Osteocyte (in vitro differentiated cells): ENCODE measurements around the gene CNRIP1. TPM values are rescaled to one million over a fixed set of nuclear protein-coding genes. Genes with fewer than 3 reads are reported as not detected.

Experiments
- DNase-seq: peaks from one replicate; pipeline ENCODE4 v3.0.0; 2021; ENCODE audit warnings: mixed read lengths; ENCODE audit not compliant: unreplicated experiment; ENCODE audit errors: extremely low spot score
- H3K27ac Mint-ChIP-seq: one replicate; pipeline ENCODE4 v1.8.0; 2021; ENCODE audit warnings: mild to moderate bottlenecking, mixed read lengths; ENCODE audit not compliant: unreplicated experiment
- H3K27me3 Mint-ChIP-seq: one replicate; pipeline ENCODE4 v1.8.0; 2021; ENCODE audit warnings: mixed read lengths; ENCODE audit not compliant: unreplicated experiment
- H3K36me3 Mint-ChIP-seq: one replicate; pipeline ENCODE4 v1.8.0; 2021; ENCODE audit warnings: mixed read lengths; ENCODE audit not compliant: unreplicated experiment
- H3K4me1 Mint-ChIP-seq: one replicate; pipeline ENCODE4 v1.8.0; 2021; ENCODE audit warnings: mixed read lengths; ENCODE audit not compliant: unreplicated experiment
- H3K4me3 Mint-ChIP-seq: one replicate; pipeline ENCODE4 v1.8.0; 2021; ENCODE audit warnings: mild to moderate bottlenecking, moderate library complexity, mixed read lengths; ENCODE audit not compliant: unreplicated experiment
- H3K9me3 Mint-ChIP-seq: one replicate; pipeline ENCODE4 v1.8.0; 2021; ENCODE audit warnings: mixed read lengths; ENCODE audit not compliant: unreplicated experiment
- CTCF ChIP-seq: fragments of 200-600 bp; sonication (generic); IDR thresholded peaks from 2 replicates; pipeline ENCODE4 v1.5.0; 2021; ENCODE audit warnings: antibody characterized with exemption, mild to moderate bottlenecking, moderate library complexity
- total RNA-seq: library from RNA; stranded (reverse); gene quantifications from 2 replicates; pipeline ENCODE4 v1.2.1, GENCODE V29; 2021

Gene CNRIP1
- total RNA-seq, 1 donor from 2014 or later = 33.9 TPM

GRCh38 chr2:68251855-68252399, 67.8 kb downstream of the CNRIP1 start:
- Mint-ChIP-seq H3K4me1 (peaks cover 31% of the 10 kb centered on the region), H3K27me3 (no peaks in the 10 kb centered on the region), H3K27ac (peak overlapping the region; percentile 91), H3K36me3 (no peaks in the 10 kb centered on the region), H3K4me3 (peak overlapping the region; percentile 99), H3K9me3 (no peaks in the 10 kb centered on the region)
- DNase-seq = peak; percentile 86
- TF ChIP-seq CTCF = no peak

- H3K27ac Mint-ChIP-seq = peak overlapping the region; percentile 96
- H3K4me1 Mint-ChIP-seq = peaks cover 31% of the 10 kb centered on the region
- no peaks in the 10 kb centered on the region for H3K9me3 Mint-ChIP-seq
- peak; percentile 76 for TF ChIP-seq CTCF
- H3K27me3 Mint-ChIP-seq = no peaks in the 10 kb centered on the region
- H3K4me3 Mint-ChIP-seq = peak overlapping the region; percentile 83
- DNase-seq = no peak
- H3K36me3 Mint-ChIP-seq = no peaks in the 10 kb centered on the region
These were observed 68.4 kb downstream of the CNRIP1 start for GRCh38 chr2:68251187-68251854.

- Mint-ChIP-seq H3K4me1 (peaks cover 27% of the 10 kb centered on the region), H3K27me3 (no peaks in the 10 kb centered on the region), H3K9me3 (no peaks in the 10 kb centered on the region), H3K27ac (peak overlapping the region; percentile 96), H3K4me3 (peak overlapping the region; percentile 83), H3K36me3 (no peaks in the 10 kb centered on the region)
- DNase-seq = no peak
- no peak for TF ChIP-seq CTCF
These were observed 69.0 kb downstream of the CNRIP1 start for GRCh38 chr2:68250652-68251186.

- H3K4me3 Mint-ChIP-seq = peak overlapping the region; percentile 83
- H3K9me3 Mint-ChIP-seq = no peaks in the 10 kb centered on the region
- no peak for DNase-seq
- peak overlapping the region; percentile 96 for H3K27ac Mint-ChIP-seq
- no peaks in the 10 kb centered on the region for H3K27me3 Mint-ChIP-seq
- no peaks in the 10 kb centered on the region for H3K36me3 Mint-ChIP-seq
- TF ChIP-seq CTCF = no peak
- peaks cover 27% of the 10 kb centered on the region for H3K4me1 Mint-ChIP-seq
These were observed 69.6 kb downstream of the CNRIP1 start for GRCh38 chr2:68250196-68250595.

GRCh38 chr2:68248806-68249205, 70.9 kb downstream of the CNRIP1 start:
- no peak for TF ChIP-seq CTCF
- Mint-ChIP-seq H3K4me3 (no peak overlapping the region), H3K4me1 (peaks cover 15% of the 10 kb centered on the region), H3K27ac (no peak overlapping the region), H3K36me3 (no peaks in the 10 kb centered on the region), H3K9me3 (no peaks in the 10 kb centered on the region), H3K27me3 (no peaks in the 10 kb centered on the region)
- DNase-seq = no peak
